NT2/D1 (cell line): ENCODE measurements around the gene CAMTA1.

Source experiments
- SUZ12 ChIP-seq: IDR thresholded peaks from 2 replicates; pipeline ENCODE4 v1.6.1; 2011; ENCODE audit not compliant: insufficient read length, insufficient read depth; ENCODE audit errors: extremely low read depth
- YY1 ChIP-seq: IDR thresholded peaks from 2 replicates; pipeline ENCODE4 v1.6.1; 2011; ENCODE audit not compliant: insufficient read length, insufficient read depth
- ZNF274 ChIP-seq: IDR thresholded peaks from 2 replicates; pipeline ENCODE4 v1.6.1; 2011; ENCODE audit warnings: mild to moderate bottlenecking, low read depth, low read length

DNA sequence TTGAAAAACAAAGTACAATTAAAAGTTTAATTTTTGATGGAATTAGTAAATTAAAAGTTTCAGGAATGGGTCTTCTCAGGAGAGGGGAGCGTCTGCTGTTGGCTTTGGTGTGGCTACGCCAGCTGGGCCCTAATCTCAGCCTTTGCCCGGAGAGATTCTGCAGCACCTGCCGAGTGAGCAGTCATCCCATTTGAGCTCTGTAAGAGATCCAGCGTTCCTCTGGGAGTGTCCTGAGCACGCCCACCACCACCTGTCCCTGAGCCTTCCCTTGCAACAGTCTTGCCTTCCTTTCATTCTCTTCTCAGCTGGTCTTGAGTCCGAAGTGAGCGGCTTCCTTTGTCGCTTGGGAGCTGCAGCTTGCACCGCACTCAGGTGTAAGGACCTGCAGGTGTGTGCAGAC lies 263.1 kb downstream of the CAMTA1 start:
- TF ChIP-seq YY1 (no peak), SUZ12 (no peak), ZNF274 (no peak)
